Suppressor macrophage treated with lipopolysaccharide for 4 hours (primary cell): ENCODE results near the gene TIMP2.
"Not testable (repeated sequence)": the region's sequence is repeated elsewhere in the genome, so short reads cannot be mapped to it uniquely, and the experiment has no call there.

Experiments used
- DNase-seq: peaks from one replicate; pipeline ENCODE4 v3.0.0-alpha.2; 2020

TIMP2 gene

DNA sequence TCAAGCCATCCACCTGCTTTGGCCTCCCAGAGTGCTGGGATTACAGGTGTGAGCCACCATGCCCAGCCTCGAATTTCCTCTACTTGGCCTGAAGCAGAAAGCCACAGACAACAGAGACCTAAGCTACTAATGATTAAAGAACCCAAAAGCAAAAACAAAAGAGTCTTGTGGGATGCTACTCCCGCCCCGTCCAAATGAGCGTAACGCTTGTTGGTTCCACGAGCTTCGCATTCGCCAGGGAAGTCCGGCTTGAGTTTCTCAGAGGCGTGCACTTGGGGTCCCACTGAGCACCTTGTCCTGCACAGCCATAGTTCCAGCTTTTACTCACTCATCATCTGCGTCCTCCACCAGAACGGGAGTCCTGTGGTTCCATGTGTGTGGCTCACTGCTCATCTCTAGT is 38.2 kb downstream of the TIMP2 start:
- DNase-seq, result no peak

GRCh38 chr17:78885956-78886355 is 39.2 kb downstream of the TIMP2 start:
- DNase-seq, result no peak

DNA sequence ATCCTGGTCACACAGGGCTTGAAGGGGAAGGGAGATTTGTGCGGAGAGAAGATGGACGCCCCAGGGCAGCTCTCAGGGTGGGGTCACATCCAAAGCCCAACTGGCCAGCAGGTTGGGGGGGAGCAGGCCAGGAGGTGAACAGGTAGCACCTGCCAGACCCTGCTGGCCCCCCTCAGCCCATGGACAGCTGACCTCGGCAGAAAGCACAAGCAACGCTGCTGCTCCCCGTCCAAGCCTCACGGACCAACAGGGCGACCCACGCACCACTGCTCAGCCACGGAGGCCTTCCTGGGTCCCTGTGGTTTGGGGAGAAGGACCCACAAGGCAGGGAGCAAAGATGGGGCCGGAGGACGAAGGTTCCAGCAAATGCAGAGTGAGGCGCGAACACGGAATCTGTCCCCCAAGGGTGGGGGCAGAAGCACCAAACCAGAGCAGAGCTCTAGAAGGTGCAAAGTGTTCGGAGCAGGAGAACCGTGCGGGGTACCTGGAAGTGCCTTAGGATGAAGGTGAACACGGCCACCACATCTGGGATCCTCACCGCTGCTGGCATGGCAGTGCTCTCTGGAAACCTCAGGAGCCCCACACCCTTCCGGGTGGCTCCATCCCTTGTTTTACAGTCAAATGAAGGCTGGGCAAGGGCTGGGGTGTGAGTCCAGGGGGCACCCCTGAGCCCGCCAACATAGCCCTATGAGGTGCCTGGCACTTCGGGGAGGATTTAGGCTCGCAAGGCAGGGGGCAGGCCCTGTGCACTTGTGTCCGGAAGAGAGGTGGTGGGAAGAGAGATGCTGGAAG is 40.1 kb downstream of the TIMP2 start:
- no peak for DNase-seq

DNA sequence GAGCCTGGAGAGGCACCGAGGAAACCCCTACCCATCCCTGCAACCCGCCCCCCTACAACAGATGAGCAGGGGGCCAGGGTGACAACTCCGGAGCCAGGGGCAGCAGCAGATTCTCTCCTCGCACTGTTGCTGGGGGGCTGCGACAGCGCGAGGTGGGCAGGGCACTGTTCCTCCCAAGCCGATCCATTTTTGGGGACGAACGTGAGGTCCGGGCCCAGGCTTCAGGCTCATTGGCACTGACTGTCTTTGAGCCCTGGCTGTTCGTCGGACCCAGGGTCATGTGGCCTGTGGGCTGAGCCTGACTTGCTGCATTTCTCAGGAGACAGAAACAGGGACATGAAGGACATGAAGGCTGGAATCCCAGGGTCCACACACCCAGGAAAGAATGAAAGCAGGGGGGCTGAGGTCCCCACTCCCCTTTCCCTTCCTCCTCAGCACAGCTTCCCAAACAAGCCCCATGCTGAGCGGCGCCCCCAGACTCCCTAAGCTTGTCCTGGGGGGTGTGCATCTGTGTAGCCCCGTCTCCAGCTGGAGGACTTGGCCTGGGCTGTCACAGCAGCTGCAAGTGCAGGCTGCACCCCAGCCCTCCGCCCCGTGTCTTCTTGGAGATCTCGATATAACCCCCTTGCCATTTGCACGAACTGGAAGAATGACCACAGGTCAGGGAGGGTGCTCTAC is 40.9 kb downstream of the TIMP2 start:
- DNase-seq, result no peak

DNA sequence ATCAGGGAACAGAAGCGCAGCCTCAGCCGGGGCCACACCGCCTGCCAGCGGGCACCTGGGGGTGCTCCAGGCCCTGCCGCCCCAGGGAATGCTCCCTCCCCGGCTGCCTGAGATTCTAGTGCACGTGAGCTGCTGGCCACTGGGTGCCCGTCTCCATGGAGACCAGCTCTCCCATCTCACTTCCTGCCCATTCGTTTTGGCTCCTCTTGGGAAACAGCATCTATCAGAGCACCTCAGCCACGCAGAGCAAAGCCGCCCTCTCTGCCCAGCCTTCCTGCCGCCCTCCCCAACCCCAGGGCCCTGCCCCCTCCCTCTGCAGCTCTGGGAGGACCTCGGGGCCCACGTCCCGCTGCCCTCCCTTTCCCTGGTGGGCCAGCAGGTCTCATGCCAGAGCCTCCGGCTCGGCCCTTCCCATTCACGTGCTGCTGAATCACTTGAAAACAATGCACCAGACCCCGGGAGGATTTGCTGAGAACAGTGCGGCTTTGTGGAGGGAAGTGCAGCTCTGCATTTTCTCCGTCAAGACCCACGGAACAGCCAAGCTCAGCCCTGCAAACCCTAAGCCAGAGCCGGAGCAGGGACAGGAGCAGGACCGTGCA is 41.6 kb downstream of the TIMP2 start:
- peak; percentile 74 for DNase-seq

DNA sequence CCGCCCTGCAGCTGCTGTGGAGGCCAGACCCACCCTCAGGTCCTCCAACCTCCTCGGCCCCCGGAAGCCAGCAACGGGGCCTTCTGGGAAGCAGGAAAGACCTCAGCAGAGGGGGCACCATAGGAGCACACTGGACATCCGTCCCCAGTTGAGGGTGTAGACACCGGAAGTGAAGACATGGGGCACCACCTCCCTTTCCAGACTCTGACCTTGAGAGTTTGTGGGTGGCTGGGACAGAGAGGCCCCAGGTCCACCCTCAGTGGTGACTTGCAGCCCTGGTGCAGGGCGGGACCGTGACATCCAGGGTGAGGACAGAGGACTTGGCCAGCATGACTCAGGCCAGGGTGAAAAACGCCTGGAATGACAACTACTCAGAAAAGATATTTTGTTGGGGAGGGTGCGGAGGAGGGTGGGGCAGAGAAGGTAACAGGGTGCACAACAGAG is 42.1 kb downstream of the TIMP2 start:
- DNase-seq, result peak; percentile 88

DNA sequence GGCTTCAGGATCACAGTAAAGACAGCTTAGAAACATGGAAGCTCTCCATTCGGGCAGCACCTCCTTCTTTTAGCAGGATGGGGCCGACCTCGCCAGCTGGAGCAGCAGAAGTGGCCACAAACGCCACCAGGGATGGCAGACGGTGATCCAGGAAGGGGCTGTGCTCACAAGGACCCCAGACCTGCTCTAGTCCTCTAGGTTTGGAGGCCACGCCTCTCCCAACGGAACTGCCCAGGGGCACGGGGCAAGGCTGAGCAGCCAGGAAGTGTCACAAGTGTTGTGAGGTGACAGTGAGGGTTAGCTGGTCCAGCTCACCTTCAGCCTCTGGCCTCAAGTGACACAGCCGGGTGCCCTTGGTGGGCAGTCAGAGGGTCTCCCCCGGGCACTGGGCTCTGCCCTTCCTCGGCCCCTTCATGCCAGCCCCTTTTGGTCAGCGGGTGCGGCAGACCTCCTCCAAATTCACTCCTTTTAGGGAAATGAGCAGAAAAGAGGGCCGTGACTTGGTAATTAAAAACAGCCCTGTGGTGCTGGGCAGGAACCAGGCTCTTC is 42.6 kb downstream of the TIMP2 start:
- peak; percentile 30 for DNase-seq

DNA sequence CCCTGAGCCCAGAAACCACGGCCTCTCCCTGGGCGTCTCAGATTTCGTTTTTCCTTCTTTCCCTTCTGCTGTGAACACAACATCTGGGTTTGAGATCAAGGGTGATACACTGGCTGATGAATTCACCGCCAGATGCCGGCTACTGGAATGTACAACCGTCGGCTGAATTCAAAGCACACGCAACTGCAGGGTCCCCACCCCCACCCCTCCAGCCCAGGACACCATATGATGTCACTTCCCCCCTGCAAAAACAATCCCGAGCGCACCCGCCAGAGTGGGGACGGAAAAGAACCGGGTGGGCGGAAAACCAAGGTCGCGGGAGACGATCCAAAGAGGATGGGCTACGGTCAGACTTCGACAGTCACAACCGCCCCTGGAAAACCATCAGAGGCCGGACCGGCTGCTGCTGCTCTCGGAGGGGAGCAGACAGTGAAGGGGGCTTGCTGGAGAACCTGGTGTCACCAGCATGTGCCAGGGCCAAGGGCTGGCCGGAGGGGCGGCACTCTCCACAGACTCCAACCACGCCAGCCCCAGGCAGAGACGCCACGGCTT is 45.5 kb downstream of the TIMP2 start:
- peak; percentile 62 for DNase-seq

GRCh38 chr17:78878871-78879527 is 46.2 kb downstream of the TIMP2 start:
- DNase-seq, result no peak

DNA sequence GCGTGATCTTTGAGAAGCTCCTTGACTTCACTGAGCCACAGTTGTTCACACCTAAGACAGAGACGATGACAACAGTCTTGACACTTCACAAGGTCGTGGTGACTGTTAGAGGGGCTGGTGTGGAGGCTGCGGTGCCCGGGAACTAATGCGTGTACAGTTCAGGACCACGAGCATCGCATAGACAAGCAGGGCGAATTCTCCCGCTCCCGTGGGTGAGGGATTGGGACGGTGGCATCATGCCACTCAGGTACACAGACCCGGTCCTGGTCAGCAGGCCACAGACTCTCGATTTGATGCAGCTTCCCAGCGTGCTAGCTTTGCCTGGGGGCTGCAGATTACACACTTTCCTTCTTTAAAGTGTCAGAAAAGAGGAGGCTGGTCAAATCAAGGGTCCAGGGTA is 46.9 kb downstream of the TIMP2 start:
- no peak for DNase-seq

DNA sequence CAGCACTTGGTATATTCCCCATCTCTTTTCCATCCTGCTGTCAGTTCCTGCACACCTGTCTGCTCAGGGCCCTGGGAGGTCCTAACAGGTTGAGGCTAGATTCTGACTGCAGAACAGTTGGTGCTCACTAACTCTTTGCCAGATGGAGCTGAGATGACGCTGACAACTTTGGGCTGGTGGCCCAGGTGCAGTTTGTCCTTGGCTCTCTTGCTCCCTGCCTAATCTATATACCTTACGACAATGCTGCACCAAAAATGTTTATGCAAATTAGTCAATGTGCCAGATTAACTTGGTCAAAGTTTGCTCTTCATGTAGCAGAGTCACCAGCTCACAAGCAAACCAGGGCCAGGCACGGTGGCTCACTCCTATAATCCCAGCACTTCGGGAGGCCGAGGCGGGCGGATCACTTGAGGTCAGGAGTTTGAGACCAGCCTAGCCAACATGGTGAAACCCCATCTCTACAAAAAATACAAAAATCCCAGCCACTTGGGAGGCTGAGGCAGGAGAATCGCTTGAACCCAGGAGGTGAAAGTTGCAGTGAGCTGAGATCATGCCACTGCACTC is 48.2 kb downstream of the TIMP2 start:
- DNase-seq, result not testable (repeated sequence)

GRCh38 chr17:78876094-78876597 is 49.0 kb downstream of the TIMP2 start:
- no peak for DNase-seq

DNA sequence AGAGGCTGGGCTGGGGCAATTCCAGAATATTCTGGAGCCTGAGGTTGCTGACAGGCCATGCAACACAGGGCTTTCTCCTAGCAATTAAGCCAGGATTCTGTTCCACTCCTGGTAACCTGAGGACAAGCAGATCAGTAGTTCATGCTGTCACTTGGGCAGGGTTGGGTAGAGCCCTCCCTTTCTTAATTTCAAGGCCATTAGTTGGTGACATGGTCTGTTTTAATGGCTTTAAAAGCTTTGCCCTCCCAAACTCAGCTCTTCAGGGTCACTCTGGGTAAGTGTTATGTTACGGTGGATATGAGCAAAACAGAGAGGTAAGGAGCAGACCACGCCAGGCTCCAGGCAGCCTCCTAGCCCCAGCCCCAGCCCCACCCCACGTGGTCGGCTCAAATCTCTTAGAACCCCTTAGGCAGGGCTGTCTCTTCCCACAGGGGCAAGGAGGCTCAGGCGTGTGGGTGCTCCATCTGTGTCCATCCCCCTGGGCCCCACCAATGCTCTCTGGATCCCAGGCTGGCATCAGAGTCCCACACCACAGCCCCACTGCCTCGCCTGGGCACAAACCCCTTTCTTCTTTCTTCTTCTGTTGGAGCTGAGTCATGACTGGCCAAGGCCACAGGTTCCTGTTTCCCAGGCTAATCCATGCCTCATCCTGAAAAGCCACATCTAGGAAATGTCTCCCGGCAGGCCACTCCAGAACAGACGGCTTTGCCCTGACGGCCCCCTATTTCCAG is 49.7 kb downstream of the TIMP2 start:
- peak; percentile 48 for DNase-seq

GRCh38 chr17:78873519-78874340 is 51.5 kb downstream of the TIMP2 start:
- no peak for DNase-seq

DNA sequence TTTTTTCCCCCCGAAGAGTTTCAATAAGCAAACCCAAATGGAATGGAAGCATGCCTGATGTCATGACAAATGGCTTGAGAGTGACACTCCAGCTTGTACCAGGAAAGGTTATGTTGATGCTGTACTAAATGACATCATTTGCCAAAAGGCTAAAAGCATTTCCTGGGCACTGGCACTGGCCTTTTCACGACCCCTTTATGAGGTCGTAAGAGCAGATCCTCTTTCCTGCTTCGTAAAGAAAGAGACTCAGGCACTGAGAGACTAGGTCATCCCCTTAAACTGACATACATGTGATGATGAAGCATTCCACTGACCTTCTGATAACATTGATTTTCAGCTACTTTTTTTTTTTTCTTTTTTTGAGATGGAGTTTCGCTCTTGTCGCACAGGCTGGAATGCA is 52.7 kb downstream of the TIMP2 start:
- peak; percentile 84 for DNase-seq

- DNase-seq, result no peak
Measured at GRCh38 chr17:78870621-78871020, 54.6 kb downstream of the TIMP2 start.

DNA sequence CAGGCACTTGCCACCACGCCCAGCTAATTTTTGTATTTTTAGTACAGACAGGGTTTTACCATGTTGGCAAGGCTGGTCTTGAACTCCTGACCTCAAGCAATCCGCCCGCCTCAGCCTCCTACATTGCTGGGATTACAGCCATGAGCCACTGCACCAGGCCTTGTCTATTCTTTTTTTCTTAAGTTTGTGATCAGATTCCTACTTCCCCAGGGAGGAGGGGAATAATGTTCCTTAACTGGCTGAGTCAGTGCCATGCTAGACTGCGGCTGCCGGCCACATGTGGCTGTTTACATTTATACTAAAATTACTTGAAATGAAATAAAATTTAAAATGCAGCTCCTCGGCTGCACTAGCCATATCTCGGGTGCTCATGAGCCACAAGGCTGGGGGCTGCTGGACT is 56.8 kb downstream of the TIMP2 start:
- peak; percentile 28 for DNase-seq

DNA sequence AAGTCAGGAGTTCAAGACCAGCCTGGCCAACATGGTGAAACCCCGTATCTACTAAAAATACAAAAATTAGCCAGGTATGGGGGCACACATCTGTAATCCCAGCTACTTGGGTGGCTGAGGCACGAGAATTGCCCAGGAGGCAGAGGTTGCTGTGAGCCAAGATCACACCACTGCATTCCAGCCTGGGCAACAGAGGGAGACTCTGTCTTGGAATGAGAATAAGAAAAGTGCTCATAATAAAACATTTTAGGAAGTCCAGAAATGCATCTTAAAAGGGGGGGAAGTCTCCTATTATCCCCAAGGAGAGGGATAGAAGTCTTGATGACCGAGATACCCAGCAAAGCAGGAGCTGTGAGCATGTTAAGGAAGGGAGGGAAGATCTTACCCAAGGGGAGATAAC is 58.1 kb downstream of the TIMP2 start:
- not testable (repeated sequence) for DNase-seq

DNA sequence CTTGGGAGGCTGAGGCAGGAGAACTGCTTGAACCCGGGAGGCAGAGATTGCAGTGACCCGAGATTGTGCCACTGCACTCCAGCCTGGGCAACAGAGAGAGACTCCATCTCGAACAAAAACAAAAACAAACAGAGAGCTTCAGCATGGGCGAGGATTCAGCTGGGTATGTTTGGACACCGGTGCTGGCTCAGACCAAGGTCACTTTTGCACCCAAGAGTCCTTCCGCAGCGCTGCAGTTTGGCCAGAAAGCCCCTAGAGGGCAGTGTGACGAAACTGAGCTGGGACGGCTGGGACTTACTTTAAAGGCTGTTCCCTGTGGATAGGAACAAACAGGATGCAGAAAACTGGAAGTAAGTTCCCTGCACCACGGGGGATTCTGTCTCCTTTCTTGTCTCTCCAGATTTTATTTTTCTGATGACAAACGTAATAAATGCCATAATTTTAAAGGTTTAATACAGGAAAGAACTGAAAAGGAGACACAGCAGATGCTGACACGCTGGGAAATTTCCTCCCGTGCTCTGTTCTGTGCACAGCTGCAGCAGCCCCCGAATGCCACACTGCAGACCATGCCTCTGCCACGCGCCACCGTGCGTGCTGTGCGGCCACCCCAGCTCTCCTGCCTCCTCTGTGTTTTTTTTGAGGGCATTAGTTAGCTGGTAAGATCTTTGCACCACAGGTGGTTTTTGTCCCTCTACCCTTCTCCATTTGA is 59.4 kb downstream of the TIMP2 start:
- peak; percentile 87 for DNase-seq

DNA sequence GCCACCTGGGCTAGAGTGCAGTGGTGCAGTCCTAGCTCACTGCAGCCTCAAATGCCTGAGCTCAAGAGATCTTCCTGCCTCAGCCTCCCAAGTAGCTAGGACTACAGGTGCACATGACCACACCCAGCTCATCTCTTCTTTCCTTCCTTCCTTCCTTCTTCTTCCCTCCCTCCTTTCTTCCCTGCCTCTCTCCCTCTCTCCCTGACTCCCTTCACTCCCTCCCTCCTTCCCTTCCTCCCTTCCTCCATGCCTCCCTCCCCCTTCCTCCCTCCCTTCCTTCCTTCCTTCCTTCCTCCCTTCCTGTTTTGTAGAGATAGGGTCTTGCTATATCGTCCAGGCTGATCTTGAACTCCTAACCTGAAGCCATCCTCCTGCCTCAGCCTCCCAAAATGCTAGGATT is 61.1 kb downstream of the TIMP2 start:
- DNase-seq, result no peak
